ENCODE measurements around the gene ARPC4. TPM values are rescaled to one million over a fixed set of nuclear protein-coding genes. Genes with fewer than 3 reads are reported as not detected.
"Not testable (repeated sequence)": the region's sequence is repeated elsewhere in the genome, so short reads cannot be mapped to it uniquely, and the experiment has no call there.

Gene ARPC4
- total RNA-seq, 2 donors from 2014 or later = 155 to 192 TPM

DNA sequence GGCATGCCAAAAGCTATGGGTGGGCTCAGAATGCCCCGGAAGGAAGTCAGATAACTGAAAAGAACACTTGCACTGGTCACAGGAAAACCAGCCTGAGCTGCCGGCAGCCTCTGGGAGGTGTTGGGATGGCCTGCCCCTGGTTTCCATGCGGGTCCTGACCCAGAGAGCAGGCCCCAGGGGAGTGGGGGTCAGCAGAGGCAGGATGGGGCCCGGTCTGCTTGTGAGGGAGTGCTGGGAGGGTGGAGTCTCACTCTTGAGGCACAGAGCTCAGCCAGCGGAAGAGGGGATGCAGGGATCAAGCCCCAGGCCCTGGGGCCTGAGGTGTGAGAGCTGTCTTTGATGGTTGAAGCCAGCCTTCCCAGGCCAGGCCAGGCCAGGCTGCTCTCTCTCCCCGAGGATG, 53.3 kb downstream of the ARPC4 start:
- H3K4me3 Mint-ChIP-seq = no peak overlapping the region
- DNase-seq = no peak
- peaks cover 7% of the 10 kb centered on the region for H3K27me3 Mint-ChIP-seq
- no peak overlapping the region for H3K27ac Mint-ChIP-seq
- no peak for ATAC-seq
- H3K4me1 Mint-ChIP-seq = peaks cover 19% of the 10 kb centered on the region
- no peaks in the 10 kb centered on the region for H3K9me3 ChIP-seq (ENCODE audit: control insufficient read depth, low read length, poor library complexity, severe bottlenecking)
- H3K36me3 Mint-ChIP-seq (ENCODE audit: low read depth) = no peaks in the 10 kb centered on the region

DNA sequence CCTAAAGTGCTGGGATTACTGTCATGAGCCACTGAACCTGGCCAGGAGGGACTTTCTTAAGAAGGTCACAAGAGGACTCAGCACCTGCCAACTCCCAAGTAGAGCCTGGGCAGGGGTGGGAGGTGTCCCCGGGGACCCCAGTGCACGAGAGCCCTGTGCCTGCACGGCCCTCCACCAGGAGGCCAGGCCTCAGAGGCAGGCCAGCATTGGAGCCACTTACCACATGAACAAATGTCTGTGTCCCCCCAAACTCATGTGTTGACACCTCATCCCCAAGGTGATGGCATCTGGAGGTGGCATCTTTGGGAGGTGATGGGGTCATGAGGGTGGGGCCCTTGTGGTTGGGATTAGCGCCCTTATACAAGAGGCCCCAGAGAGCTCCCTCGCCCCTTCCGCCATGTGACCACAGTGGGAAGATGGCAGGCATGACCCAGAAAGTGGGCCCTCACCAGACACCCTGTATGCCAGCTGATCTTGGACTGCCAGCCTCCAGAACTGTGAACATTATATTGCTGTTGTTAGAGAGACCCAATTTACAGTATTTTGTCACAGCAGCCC, 54.1 kb downstream of the ARPC4 start:
- Mint-ChIP-seq H3K36me3 (ENCODE audit: low read depth) (no peaks in the 10 kb centered on the region), H3K4me3 (no peak overlapping the region), H3K4me1 (peaks cover 16% of the 10 kb centered on the region), H3K27me3 (peaks cover 9% of the 10 kb centered on the region), H3K27ac (no peak overlapping the region)
- H3K9me3 ChIP-seq (ENCODE audit: control insufficient read depth, low read length, poor library complexity, severe bottlenecking) = no peaks in the 10 kb centered on the region
- DNase-seq = no peak
- no peak for ATAC-seq

DNA sequence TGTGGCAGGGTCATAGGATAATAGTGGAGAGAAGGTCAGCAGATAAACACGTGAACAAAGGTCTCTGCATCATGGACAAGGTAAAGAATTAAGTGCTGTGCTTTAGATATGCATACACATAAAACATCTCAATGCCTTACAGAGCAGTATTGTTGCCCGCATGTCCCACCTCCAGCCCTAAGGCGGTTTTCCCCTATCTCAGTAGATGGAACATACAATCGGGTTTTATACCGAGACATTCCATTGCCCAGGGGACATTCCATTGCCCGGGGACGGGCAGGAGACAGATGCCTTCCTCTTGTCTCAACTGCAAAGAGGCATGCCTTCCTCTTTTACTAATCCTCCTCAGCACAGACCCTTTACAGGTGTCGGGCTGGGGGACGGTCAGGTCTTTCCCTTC, 55.0 kb downstream of the ARPC4 start:
- not testable (repeated sequence) for H3K27me3 Mint-ChIP-seq; H3K4me1 Mint-ChIP-seq; H3K4me3 Mint-ChIP-seq; H3K9me3 ChIP-seq (ENCODE audit: control insufficient read depth, low read length, poor library complexity, severe bottlenecking); ATAC-seq; H3K36me3 Mint-ChIP-seq (ENCODE audit: low read depth); H3K27ac Mint-ChIP-seq; DNase-seq

DNA sequence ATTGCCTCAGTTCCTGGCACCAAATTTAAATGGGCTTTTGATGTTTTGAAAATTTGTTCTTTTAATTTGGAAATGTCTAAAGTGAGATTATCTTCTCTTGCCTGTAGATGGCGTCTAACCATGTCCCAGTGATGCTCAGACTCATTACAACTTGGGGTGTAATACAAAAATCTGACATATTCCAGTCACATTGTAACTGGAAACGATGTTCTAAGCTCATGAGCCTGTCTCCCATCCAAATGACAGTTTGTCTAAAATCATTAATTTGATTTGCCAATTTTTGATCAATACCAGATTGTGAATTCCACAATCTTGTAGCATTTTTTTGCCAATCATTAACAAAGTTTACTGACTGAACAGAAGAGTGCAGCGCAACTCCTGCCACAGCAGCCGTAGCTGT, 56.0 kb downstream of the ARPC4 start:
- H3K4me3 Mint-ChIP-seq; DNase-seq; ATAC-seq; H3K36me3 Mint-ChIP-seq (ENCODE audit: low read depth); H3K9me3 ChIP-seq (ENCODE audit: control insufficient read depth, low read length, poor library complexity, severe bottlenecking): not testable (repeated sequence)
- H3K27me3 Mint-ChIP-seq = peaks cover 16% of the 10 kb centered on the region
- peaks cover 10% of the 10 kb centered on the region for H3K4me1 Mint-ChIP-seq
- peak overlapping the region; percentile 39 for H3K27ac Mint-ChIP-seq

DNA sequence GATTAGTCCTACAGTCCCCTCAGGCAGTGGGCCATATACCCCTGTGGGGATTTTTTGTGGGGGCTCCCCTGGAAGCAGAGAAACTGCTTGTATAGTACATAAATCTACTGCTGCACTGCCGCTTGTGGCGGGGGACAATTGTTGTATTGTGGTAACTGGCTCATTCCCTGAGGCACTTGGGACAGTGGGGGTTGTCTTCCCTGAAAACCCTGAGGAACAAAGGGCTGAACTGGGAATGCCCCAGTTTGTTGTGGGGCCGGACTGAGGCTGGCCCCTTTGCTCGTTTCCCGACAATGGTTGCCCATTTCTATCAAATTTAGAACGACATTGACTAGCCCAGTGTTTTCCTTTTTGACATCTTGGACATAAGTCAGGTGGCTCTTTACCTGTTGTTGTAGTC, 58.5 kb downstream of the ARPC4 start:
- not testable (repeated sequence) for ATAC-seq, H3K4me3 Mint-ChIP-seq

DNA sequence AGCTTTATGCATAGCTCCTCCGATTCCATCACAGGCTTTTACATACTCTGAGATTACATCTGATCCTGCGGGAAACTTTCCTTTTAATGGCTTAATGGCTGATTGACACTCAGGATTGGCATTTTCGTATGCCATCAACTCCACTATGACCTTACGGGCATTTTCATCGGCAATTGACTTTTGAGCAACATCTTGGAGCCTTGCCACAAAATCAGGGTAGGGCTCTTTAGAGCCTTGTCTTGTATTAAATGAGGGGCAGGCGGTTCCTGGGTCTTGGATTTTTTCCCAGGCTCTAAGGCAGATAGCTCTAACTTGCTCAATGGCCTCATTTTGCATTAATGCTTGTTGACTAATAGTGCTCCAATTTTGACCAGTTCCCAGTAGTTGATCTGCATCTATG, 59.0 kb downstream of the ARPC4 start:
- H3K4me3 Mint-ChIP-seq; DNase-seq; H3K27ac Mint-ChIP-seq; ATAC-seq; H3K36me3 Mint-ChIP-seq (ENCODE audit: low read depth); H3K4me1 Mint-ChIP-seq; H3K9me3 ChIP-seq (ENCODE audit: control insufficient read depth, low read length, poor library complexity, severe bottlenecking): not testable (repeated sequence)
- peaks cover 16% of the 10 kb centered on the region for H3K27me3 Mint-ChIP-seq

More for the DNA sequence above, 58.5 kb downstream of the ARPC4 start:
- H3K27ac Mint-ChIP-seq; H3K36me3 Mint-ChIP-seq (ENCODE audit: low read depth); DNase-seq; H3K4me1 Mint-ChIP-seq; H3K9me3 ChIP-seq (ENCODE audit: control insufficient read depth, low read length, poor library complexity, severe bottlenecking): not testable (repeated sequence)
- peaks cover 16% of the 10 kb centered on the region for H3K27me3 Mint-ChIP-seq

DNA sequence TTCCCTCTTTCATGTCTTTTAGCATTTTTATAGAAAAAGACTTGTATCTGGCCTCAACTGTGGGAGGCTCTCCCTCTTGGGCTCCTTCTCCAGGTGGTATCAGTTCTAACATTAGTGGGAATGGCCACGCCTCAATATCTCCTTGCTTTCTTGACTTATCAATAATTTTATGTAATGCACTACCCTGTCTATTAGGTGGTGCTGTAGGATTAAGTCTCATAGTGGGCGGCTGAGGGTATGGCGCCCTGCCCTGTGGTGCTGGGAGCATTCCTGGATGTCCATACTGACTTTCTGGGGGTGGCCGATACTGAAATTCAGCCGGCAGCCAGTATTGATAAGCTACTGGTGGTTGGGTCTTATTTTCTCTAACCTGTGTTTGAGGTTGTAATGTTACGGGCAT, 59.6 kb downstream of the ARPC4 start:
- H3K36me3 Mint-ChIP-seq (ENCODE audit: low read depth) = no peaks in the 10 kb centered on the region
- no peaks in the 10 kb centered on the region for H3K9me3 ChIP-seq (ENCODE audit: control insufficient read depth, low read length, poor library complexity, severe bottlenecking)
- H3K27me3 Mint-ChIP-seq = peaks cover 16% of the 10 kb centered on the region
- ATAC-seq (no peak), DNase-seq (no peak)
- H3K4me3 Mint-ChIP-seq = no peak overlapping the region
- no peak overlapping the region for H3K27ac Mint-ChIP-seq
- peaks cover 8% of the 10 kb centered on the region for H3K4me1 Mint-ChIP-seq

DNA sequence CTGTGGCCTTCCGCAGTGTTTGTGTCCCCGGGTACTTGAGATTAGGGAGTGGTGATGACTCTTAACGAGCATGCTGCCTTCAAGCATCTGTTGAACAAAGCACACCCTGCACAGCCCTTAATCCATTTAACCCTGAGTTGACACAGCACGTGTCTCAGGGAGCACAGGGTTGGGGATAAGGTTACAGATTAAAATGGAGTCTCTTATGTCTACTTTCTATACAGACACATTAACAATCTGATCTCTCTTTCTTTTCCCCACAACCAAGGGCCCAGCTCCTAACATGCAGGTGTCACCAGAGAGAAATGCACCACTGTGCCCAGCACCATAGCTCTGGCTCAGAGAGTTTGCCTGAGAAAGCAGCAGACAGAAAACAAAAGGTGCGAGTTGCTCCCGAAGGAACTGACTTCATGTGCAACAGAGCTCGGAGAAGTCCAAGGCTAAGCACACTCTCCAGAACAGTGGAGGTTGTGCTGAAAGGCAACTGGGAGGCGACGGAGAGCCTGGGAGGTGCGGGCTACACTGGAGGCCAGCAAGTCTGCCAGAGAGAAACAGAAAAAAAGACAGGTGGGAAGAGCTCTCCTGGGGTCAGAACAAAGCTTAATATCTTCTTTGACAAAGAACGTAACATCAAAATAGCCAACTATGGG, 61.5 kb downstream of the ARPC4 start:
- not testable (repeated sequence) for H3K4me3 Mint-ChIP-seq; H3K9me3 ChIP-seq (ENCODE audit: control insufficient read depth, low read length, poor library complexity, severe bottlenecking); ATAC-seq; H3K36me3 Mint-ChIP-seq (ENCODE audit: low read depth); H3K4me1 Mint-ChIP-seq; H3K27ac Mint-ChIP-seq; DNase-seq
- peaks cover 16% of the 10 kb centered on the region for H3K27me3 Mint-ChIP-seq

DNA sequence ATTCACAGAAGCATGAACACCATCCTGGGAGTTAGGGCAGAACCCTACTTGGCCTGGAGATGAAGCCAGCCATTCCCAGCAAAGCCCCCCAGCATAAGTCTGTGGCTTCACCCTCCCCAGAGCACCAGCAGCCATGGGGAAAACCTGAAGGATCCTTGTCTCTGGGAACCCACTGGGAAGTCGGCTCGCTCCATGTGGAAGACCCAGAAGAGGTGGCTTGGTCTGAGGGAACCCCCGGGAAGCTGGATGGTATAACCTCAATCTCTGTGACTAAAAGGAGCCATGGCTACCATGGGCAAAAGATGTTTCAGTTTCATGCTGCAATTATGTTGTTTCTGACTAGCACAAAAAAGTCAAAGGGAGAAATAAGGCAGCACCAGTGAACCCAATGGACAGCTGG, 62.7 kb downstream of the ARPC4 start:
- DNase-seq (no peak), ATAC-seq (no peak)
- H3K27me3 Mint-ChIP-seq = peaks cover 15% of the 10 kb centered on the region
- H3K9me3 ChIP-seq (ENCODE audit: control insufficient read depth, low read length, poor library complexity, severe bottlenecking) = no peaks in the 10 kb centered on the region
- H3K36me3 Mint-ChIP-seq (ENCODE audit: low read depth) = no peaks in the 10 kb centered on the region
- peaks cover 8% of the 10 kb centered on the region for H3K4me1 Mint-ChIP-seq
- H3K4me3 Mint-ChIP-seq = no peak overlapping the region
- H3K27ac Mint-ChIP-seq = no peak overlapping the region

Other genes with a start within 250 kb of the ARPC4 start
- not detected for gene LHFPL4, start 239.3 kb upstream of the ARPC4 start, total RNA-seq
- gene MTMR14, start 143.6 kb upstream of the ARPC4 start, total RNA-seq = 100 to 1,000 TPM in 1 of 2 donors, 10 to 100 TPM in 1; 79.6 to 102 TPM
- gene CPNE9, start 89.2 kb upstream of the ARPC4 start, total RNA-seq = not detected
- gene BRPF1, start 61.3 kb upstream of the ARPC4 start, total RNA-seq = 10 to 100 TPM; 31.8 to 41.0 TPM
- gene OGG1, start 43.1 kb upstream of the ARPC4 start, total RNA-seq = 10 to 100 TPM; 18.4 to 22.6 TPM
- gene CAMK1, start 23.1 kb upstream of the ARPC4 start, total RNA-seq = 1 to 10 TPM; 1.9 to 2.2 TPM
- 10 to 100 TPM; 32.2 to 35.2 TPM for gene TADA3, start 609 bp upstream of the ARPC4 start, total RNA-seq
- gene TTLL3, start 17.2 kb downstream of the ARPC4 start, total RNA-seq = 10 to 100 TPM; 87.2 to 88.7 TPM
- gene RPUSD3, start 50.9 kb downstream of the ARPC4 start, total RNA-seq = 10 to 100 TPM; 19.0 to 20.8 TPM
- gene CIDEC, start 87.2 kb downstream of the ARPC4 start, total RNA-seq = not detected
- gene JAGN1, start 97.5 kb downstream of the ARPC4 start, total RNA-seq = 10 to 100 TPM; 15.4 to 17.8 TPM
- 10 to 100 TPM; 10.1 to 12.4 TPM for gene IL17RE, start 109.8 kb downstream of the ARPC4 start, total RNA-seq
- under 1 TPM; 0.47 to 0.92 TPM for gene IL17RC, start 124.0 kb downstream of the ARPC4 start, total RNA-seq
- gene CRELD1, start 140.8 kb downstream of the ARPC4 start, total RNA-seq = 10 to 100 TPM; 15.5 to 20.0 TPM
- 1 to 10 TPM; 5.8 to 5.9 TPM for gene PRRT3, start 159.3 kb downstream of the ARPC4 start, total RNA-seq
- gene EMC3, start 193.8 kb downstream of the ARPC4 start, total RNA-seq = 10 to 100 TPM; 41.8 to 60.6 TPM
- gene FANCD2, start 233.4 kb downstream of the ARPC4 start, total RNA-seq = 10 to 100 TPM; 16.6 to 20.0 TPM

Measured in T-helper 17 cell (primary cell).